T-helper 1 cell treated with Interleukin-12 subunit alpha and Interleukin-12 subunit beta and Interleukin-4 antibody, amounts not matched to agents 30 ng/mL and 1 ng/mL, for 36 hours (primary cell): ENCODE results near the gene CGNL1. TPM values are rescaled to one million over a fixed set of nuclear protein-coding genes. Genes with fewer than 3 reads are reported as not detected.

Experiments used
- intact Hi-C: fragments of 100-400 bp; cut with micrococcal nuclease; formaldehyde crosslinking; loops from one replicate; pipeline ENCODE4 v1.15.1; 2024
- total RNA-seq: library from RNA; stranded (reverse); gene quantifications from 2 replicates; pipeline ENCODE4 v1.2.3, GENCODE V29; 2022

The CGNL1 gene
- total RNA-seq, 1 donor from 2014 or later, result not detected

- intact Hi-C loops, result no loop called here
These were observed 171.0 kb downstream of the CGNL1 start for GRCh38 chr15:57547243-57547755.

GRCh38 chr15:57548351-57548750 is 172.0 kb downstream of the CGNL1 start:
- intact Hi-C loops, result no loop called here

GRCh38 chr15:57548835-57549234 is 172.5 kb downstream of the CGNL1 start:
- intact Hi-C loops, result no loop called here

GRCh38 chr15:57549935-57550334 is 173.6 kb downstream of the CGNL1 start:
- intact Hi-C loops, result no loop called here

GRCh38 chr15:57550640-57551039 is 174.3 kb downstream of the CGNL1 start:
- intact Hi-C loops, result no loop called here

GRCh38 chr15:57551715-57552677 is 175.7 kb downstream of the CGNL1 start:
- intact Hi-C loops, result no loop called here

- intact Hi-C loops, result no loop called here
These were observed 176.5 kb downstream of the CGNL1 start for GRCh38 chr15:57552678-57553334.

- intact Hi-C loops, result no loop called here
These were observed 177.2 kb downstream of the CGNL1 start for GRCh38 chr15:57553526-57553925.

- intact Hi-C loops, result no loop called here
These were observed 177.9 kb downstream of the CGNL1 start for GRCh38 chr15:57554063-57554811.

- intact Hi-C loops, result no loop called here
These were observed 178.5 kb downstream of the CGNL1 start for GRCh38 chr15:57554812-57555179.

GRCh38 chr15:57555270-57555669 is 179.0 kb downstream of the CGNL1 start:
- intact Hi-C loops, result no loop called here

- intact Hi-C loops, result no loop called here
These were observed 179.7 kb downstream of the CGNL1 start for GRCh38 chr15:57556040-57556439.

GRCh38 chr15:57557267-57557666 is 181.0 kb downstream of the CGNL1 start:
- intact Hi-C loops, result no loop called here

- intact Hi-C loops, result no loop called here
These were observed 181.5 kb downstream of the CGNL1 start for GRCh38 chr15:57557810-57558209.

- intact Hi-C loops, result loop anchor here (1.0 to 10.0 kb wide), 5 partner anchors 27 to 1315 kb away; partner anchors contain the start of gene RFX7
These were observed 183.6 kb downstream of the CGNL1 start for GRCh38 chr15:57559875-57560274.

- intact Hi-C loops, result loop anchor here (1.0 to 10.0 kb wide), 6 partner anchors 26 to 1316 kb away; partner anchors contain the start of genes POLR2M and RFX7
These were observed 184.9 kb downstream of the CGNL1 start for GRCh38 chr15:57561041-57561711.

- intact Hi-C loops, result loop anchor here (5.0 to 10.0 kb wide), 2 partner anchors 80 to 1317 kb away; partner anchors contain the start of gene RFX7
These were observed 186.0 kb downstream of the CGNL1 start for GRCh38 chr15:57562196-57562769.

GRCh38 chr15:57563416-57563815 is 187.1 kb downstream of the CGNL1 start:
- intact Hi-C loops, result loop anchor here (5.0 to 10.0 kb wide), 2 partner anchors 79 to 1319 kb away; partner anchors contain the start of gene RFX7

- intact Hi-C loops, result loop anchor here (10.0 kb wide), 1 partner anchor 1321 kb away; the partner anchor contains the start of gene RFX7
These were observed 189.0 kb downstream of the CGNL1 start for GRCh38 chr15:57565311-57565710.

- intact Hi-C loops, result loop anchor here (10.0 kb wide), 1 partner anchor 1322 kb away; the partner anchor contains the start of gene RFX7
These were observed 190.5 kb downstream of the CGNL1 start for GRCh38 chr15:57566834-57567233.
